CD4-positive, alpha-beta memory T cell (primary cell): Measurements from ENCODE around the gene SLC22A13. TPM values are rescaled to one million over a fixed set of nuclear protein-coding genes. Genes with fewer than 3 reads are reported as not detected.
A peak's percentile ranks its signal among the peaks of the same experiment; 100 is the strongest.

Experiments
- CTCF ChIA-PET: fragments of 350-600 bp; sonication (Branson Sonifier 250); formaldehyde crosslinking; loops from one replicate; lab custom pipeline; 2021; ENCODE audit warnings: inconsistent platforms; ENCODE audit not compliant: partially characterized antibody; lab: Charles Lee
- POLR2A ChIA-PET: fragments of 350-600 bp; sonication (Branson Sonifier 250); formaldehyde crosslinking; loops from one replicate; lab custom pipeline; 2021; ENCODE audit not compliant: partially characterized antibody; lab: Charles Lee
- DNase-seq, 5 donors: peaks; one replicate each; pipeline versions ENCODE4 v3.0.0 to v3.0.0-alpha.2; 2020 to 2022; ENCODE audit warnings: mixed read lengths in 1 of 5
- H3K27ac ChIP-seq: one replicate; pipeline ENCODE4 v1.7.0; 2013; ENCODE audit warnings: low read depth, low read length
- H3K27me3 ChIP-seq: 2 replicates; pipeline ENCODE4 v1.7.0; 2013; ENCODE audit warnings: mild to moderate bottlenecking, low read length, moderate library complexity; ENCODE audit not compliant: insufficient read depth
- H3K36me3 ChIP-seq: 2 replicates; pipeline ENCODE4 v1.7.0; 2013; ENCODE audit warnings: mild to moderate bottlenecking, low read length, moderate library complexity; ENCODE audit not compliant: insufficient read depth
- H3K4me1 ChIP-seq: 2 replicates; pipeline ENCODE4 v1.7.0; 2013; ENCODE audit warnings: mild to moderate bottlenecking, low read length, moderate library complexity; ENCODE audit not compliant: insufficient read depth
- H3K4me3 ChIP-seq, 2 donors: one replicate each; pipeline ENCODE4 v1.7.0; 2013; ENCODE audit warnings: low read length in 2 of 2, mild to moderate bottlenecking in 1 of 2
- H3K9me3 ChIP-seq, 2 donors: one replicate each; pipeline ENCODE4 v1.7.0; 2013; ENCODE audit warnings: low read length in 2 of 2, control low read depth in 1 of 2; ENCODE audit not compliant: control insufficient read depth in 1 of 2
- H3K27ac Mint-ChIP-seq, 7 donors: one replicate each; pipeline ENCODE4 v1.8.0; 2020 to 2021; ENCODE audit warnings: mixed read lengths in 7 of 7, mild to moderate bottlenecking in 6 of 7, inconsistent platforms in 3 of 7, moderate library complexity in 3 of 7
- H3K27me3 Mint-ChIP-seq, 2 donors: one replicate each; pipeline ENCODE4 v1.8.0; 2020 to 2021; ENCODE audit warnings: mixed read lengths in 2 of 2
- H3K36me3 Mint-ChIP-seq, 2 donors: one replicate each; pipeline ENCODE4 v1.8.0; 2020 to 2021; ENCODE audit warnings: mixed read lengths in 2 of 2, inconsistent platforms in 1 of 2, mild to moderate bottlenecking in 1 of 2
- H3K4me1 Mint-ChIP-seq, 4 donors: one replicate each; pipeline ENCODE4 v1.8.0; 2020 to 2021; ENCODE audit warnings: mixed read lengths in 4 of 4, mild to moderate bottlenecking in 1 of 4
- H3K4me3 Mint-ChIP-seq, 8 donors: one replicate each; pipeline ENCODE4 v1.8.0; 2020 to 2021; ENCODE audit warnings: mixed read lengths in 8 of 8, mild to moderate bottlenecking in 7 of 8, moderate library complexity in 6 of 8, inconsistent platforms in 3 of 8
- H3K9me3 Mint-ChIP-seq, 8 donors: one replicate each; pipeline ENCODE4 v1.8.0; 2020 to 2021; ENCODE audit warnings: mixed read lengths in 8 of 8, mild to moderate bottlenecking in 5 of 8, inconsistent platforms in 3 of 8, moderate library complexity in 1 of 8
- intact Hi-C: fragments of 100-400 bp; cut with micrococcal nuclease; formaldehyde crosslinking; loops from one replicate; pipeline ENCODE4 v1.15.1; 2023
- polyA plus RNA-seq, 2 donors: library from polyadenylated mRNA; unstranded; fragments of 300-500 nt; fragmentation: Illumina TruSeq; gene quantifications; one replicate each; pipeline ENCODE4 v1.2.3, GENCODE V29; 2021
- total RNA-seq, 2 experiments: library from RNA; stranded (reverse); gene quantifications; one replicate each; pipeline ENCODE4 v1.2.3, GENCODE V29; 2021

Gene SLC22A13
- total and polyA plus RNA-seq, 4 experiments from 2014 or later: 0.18 to 0.67 (median 0.44) TPM; not detected in 1

DNA sequence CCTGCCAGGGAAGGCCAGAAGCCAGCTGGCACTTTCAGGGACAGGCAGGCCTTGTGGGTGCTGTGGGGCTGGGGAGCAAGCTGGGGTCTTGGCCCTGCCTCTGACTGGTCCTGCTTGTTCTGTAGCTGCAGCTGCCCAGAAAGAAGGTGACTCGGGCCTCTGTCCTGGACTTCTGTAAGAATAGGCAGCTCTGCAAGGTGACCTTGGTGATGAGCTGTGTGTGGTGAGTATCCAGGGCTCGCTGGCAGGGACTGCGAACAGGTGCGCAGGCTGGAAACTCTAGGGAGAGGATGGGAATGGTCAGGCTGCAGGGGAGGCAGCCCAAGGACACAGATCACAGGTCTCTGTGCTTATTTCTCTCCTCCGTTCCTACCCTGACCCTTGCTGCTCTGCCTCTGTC, 47.7 kb downstream of the SLC22A13 start:
- H3K27ac ChIP-seq: no peak overlapping the region
- no peaks in the 10 kb centered on the region for H3K36me3 ChIP-seq
- Mint-ChIP-seq H3K9me3 (no peaks in the 10 kb centered on the region), H3K4me3 (no peak overlapping the region), H3K4me1 (peaks cover 0 to 3% (median 0%) of the 10 kb centered on the region in 4 donors), H3K27ac (no peak overlapping the region), H3K36me3 (no peaks in the 10 kb centered on the region), H3K27me3 (peaks cover 6% of the 10 kb centered on the region in 2 donors)
- H3K27me3 ChIP-seq: no peaks in the 10 kb centered on the region
- H3K4me1 ChIP-seq: no peaks in the 10 kb centered on the region
- DNase-seq: no peak
- POLR2A ChIA-PET: no interaction called here
- no peak overlapping the region for H3K4me3 ChIP-seq
- H3K9me3 ChIP-seq: no peaks in the 10 kb centered on the region
- intact Hi-C loops: no loop called here
- CTCF ChIA-PET: interaction anchor here (1.4 kb wide), 1 partner anchor 33 kb away, joined by 3 read pairs; the partner anchor contains the start of gene XYLB

DNA sequence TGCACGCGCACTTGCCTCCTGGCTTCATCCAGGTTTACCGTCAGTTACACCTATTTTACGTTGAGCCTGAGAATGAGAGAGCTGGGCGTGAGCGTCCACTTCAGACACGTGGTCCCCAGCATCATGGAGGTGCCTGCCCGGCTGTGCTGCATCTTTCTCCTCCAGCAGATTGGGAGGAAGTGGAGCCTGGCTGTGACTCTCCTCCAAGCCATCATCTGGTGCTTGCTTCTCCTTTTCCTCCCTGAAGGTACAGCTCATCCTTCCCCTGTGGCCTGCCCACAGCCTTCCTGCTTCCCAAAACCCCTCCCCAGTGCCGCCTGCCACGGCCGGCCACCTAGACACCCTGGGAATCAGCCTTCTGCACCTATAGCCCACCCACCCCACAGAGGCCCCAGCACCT, 48.1 kb downstream of the SLC22A13 start:
- Histone ChIP-seq H3K27ac (no peak overlapping the region), H3K36me3 (no peaks in the 10 kb centered on the region), H3K4me3 (no peak overlapping the region), H3K27me3 (no peaks in the 10 kb centered on the region), H3K9me3 (no peaks in the 10 kb centered on the region), H3K4me1 (no peaks in the 10 kb centered on the region)
- CTCF ChIA-PET: interaction anchor here (1.4 kb wide), 1 partner anchor 33 kb away, joined by 3 read pairs; the partner anchor contains the start of gene XYLB
- no peak overlapping the region for H3K4me3 Mint-ChIP-seq
- peaks cover 6% of the 10 kb centered on the region in 2 donors for H3K27me3 Mint-ChIP-seq
- peak overlapping the region in 1 of 7 donors; percentile 54 for H3K27ac Mint-ChIP-seq
- H3K9me3 Mint-ChIP-seq: no peaks in the 10 kb centered on the region
- POLR2A ChIA-PET: no interaction called here
- intact Hi-C loops: no loop called here
- DNase-seq: no peak
- H3K4me1 Mint-ChIP-seq: peaks cover 0 to 3% (median 0%) of the 10 kb centered on the region in 4 donors
- H3K36me3 Mint-ChIP-seq: no peaks in the 10 kb centered on the region

DNA sequence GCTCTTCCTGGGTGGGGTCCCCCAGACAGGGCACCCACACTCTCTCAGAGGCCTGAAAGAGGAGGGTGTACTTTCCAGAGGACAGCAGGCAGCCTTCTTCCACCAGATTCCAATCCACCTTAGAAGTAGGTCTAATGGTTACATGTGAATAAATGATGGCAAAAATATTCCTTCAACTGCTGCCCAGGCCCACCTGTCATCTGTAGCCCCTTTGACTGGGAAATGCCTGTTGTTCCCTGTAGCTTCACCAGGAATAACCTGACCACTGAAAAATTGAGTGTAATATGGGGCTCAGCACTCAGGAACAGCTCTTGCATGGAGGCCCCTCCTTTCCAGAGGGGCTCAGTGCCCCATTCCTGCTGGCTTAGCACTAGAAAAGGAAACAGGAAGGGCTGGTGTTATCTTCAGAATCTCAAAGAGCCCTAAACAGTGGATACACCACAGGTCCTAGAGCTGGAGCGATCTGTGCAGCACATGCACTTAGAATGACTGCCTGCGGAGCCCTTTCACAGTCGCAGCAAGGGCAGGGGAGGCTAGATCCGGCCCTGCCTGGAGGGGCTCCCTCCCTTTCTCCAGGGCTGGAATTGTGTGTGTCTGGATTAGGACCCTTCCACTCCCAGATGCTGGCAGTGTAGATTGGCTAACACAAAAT, 48.6 kb downstream of the SLC22A13 start:
- no peak overlapping the region for H3K4me3 ChIP-seq
- H3K9me3 ChIP-seq: no peaks in the 10 kb centered on the region
- intact Hi-C loops: no loop called here
- Mint-ChIP-seq H3K27ac (no peak overlapping the region), H3K4me3 (no peak overlapping the region), H3K4me1 (peaks cover 0 to 3% (median 0%) of the 10 kb centered on the region in 4 donors), H3K9me3 (no peaks in the 10 kb centered on the region), H3K36me3 (no peaks in the 10 kb centered on the region), H3K27me3 (peaks cover 4 to 6% of the 10 kb centered on the region in 2 donors)
- H3K27me3 ChIP-seq: no peaks in the 10 kb centered on the region
- ChIA-PET POLR2A (no interaction called here), CTCF (no interaction called here)
- H3K4me1 ChIP-seq: no peaks in the 10 kb centered on the region
- H3K36me3 ChIP-seq: no peaks in the 10 kb centered on the region
- no peak overlapping the region for H3K27ac ChIP-seq
- DNase-seq: no peak

DNA sequence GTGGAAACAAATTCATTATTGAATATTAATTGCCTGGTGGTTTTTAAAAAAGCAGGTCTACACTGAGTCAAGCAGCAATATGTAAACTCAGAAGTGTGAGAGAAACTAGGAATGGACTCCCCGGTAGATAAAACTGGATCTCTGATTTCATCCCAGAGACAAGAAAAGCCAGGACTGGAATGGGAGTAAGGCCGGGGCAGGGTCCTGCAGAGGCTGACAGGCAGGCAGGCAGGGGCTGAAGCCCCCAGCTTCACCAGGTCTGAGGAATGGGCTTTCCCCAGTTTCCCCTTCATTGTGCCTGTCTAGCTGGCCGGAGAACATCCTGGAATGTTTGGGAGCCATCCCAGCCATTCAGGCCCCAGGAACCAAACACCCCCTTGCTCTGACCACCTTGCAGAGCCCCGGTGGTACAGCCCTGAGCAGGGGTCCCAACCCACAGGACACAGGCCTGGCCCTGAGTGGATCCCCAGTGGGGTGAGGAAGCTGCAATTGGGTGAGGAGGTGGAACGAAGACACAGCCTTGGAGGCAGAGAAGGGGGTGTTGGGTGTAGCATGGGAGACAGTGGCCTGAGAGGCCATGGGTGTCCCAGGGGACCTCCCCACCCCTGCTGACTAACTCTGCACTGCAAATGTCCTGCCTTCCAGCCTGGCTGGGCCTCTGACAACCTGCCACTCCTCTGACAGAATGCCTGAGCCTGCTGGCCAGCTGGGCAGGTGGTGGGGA, 49.3 kb downstream of the SLC22A13 start:
- H3K4me1 ChIP-seq: no peaks in the 10 kb centered on the region
- H3K27ac ChIP-seq: no peak overlapping the region
- H3K4me3 Mint-ChIP-seq: no peak overlapping the region
- POLR2A ChIA-PET: no interaction called here
- H3K36me3 ChIP-seq: no peaks in the 10 kb centered on the region
- DNase-seq: no peak
- peaks cover 0 to 3% (median 0%) of the 10 kb centered on the region in 4 donors for H3K4me1 Mint-ChIP-seq
- H3K36me3 Mint-ChIP-seq: no peaks in the 10 kb centered on the region
- no peaks in the 10 kb centered on the region for H3K9me3 Mint-ChIP-seq
- no peak overlapping the region for H3K27ac Mint-ChIP-seq
- no peak overlapping the region for H3K4me3 ChIP-seq
- intact Hi-C loops: no loop called here
- CTCF ChIA-PET: interaction anchor here (1.2 kb wide), 1 partner anchor 26 kb away, joined by 3 read pairs; no protein-coding TSS in a partner anchor
- H3K27me3 ChIP-seq: no peaks in the 10 kb centered on the region
- no peaks in the 10 kb centered on the region for H3K9me3 ChIP-seq
- H3K27me3 Mint-ChIP-seq: no peaks in the 10 kb centered on the region

DNA sequence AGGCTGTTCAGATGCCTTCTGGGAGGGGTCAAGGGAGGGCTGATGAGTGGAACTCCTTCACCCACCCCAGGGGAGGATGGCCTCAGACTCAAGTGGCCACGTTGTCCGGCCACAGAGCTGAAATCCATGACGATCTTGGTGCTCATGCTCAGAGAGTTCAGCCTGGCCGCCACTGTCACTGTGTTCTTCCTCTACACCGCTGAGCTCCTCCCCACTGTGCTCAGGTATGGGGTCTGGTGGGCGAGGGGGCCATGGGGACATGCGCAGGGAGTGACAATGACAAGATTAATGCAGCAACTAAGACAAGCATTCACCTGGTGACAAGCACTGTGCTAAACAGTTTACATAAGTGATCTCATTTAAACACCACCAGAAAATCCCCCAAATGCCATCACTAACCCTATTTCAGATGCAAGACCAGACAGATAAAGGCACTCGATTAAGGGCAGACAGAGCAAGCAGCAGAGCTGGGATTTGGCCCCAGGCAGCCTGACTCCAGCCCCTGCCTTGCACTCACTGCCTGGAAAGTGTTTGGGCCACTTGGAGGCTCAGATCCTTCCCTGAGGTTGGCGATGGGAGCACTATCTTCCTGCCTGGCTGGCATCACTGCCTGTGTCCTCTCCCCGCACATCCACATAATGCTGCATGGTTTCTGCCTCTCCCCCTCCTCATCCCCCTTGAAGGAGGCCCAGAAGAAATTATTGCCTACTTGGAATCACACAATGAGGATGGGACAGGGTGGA, 50.0 kb downstream of the SLC22A13 start:
- Mint-ChIP-seq H3K4me3 (no peak overlapping the region), H3K36me3 (no peaks in the 10 kb centered on the region), H3K27me3 (no peaks in the 10 kb centered on the region), H3K9me3 (peaks cover 0 to 2% (median 0%) of the 10 kb centered on the region in 8 donors), H3K4me1 (peaks cover 0 to 3% (median 0%) of the 10 kb centered on the region in 4 donors), H3K27ac (peak overlapping the region in 1 of 7 donors; percentile 57)
- ChIA-PET POLR2A (no interaction called here), CTCF (interaction anchor here (1.2 kb wide), 1 partner anchor 26 kb away, joined by 3 read pairs; no protein-coding TSS in a partner anchor)
- DNase-seq: no peak
- intact Hi-C loops: no loop called here
- H3K27me3 ChIP-seq: no peaks in the 10 kb centered on the region
- H3K27ac ChIP-seq: no peak overlapping the region
- no peak overlapping the region for H3K4me3 ChIP-seq
- H3K4me1 ChIP-seq: no peaks in the 10 kb centered on the region
- no peaks in the 10 kb centered on the region for H3K36me3 ChIP-seq
- no peaks in the 10 kb centered on the region for H3K9me3 ChIP-seq

DNA sequence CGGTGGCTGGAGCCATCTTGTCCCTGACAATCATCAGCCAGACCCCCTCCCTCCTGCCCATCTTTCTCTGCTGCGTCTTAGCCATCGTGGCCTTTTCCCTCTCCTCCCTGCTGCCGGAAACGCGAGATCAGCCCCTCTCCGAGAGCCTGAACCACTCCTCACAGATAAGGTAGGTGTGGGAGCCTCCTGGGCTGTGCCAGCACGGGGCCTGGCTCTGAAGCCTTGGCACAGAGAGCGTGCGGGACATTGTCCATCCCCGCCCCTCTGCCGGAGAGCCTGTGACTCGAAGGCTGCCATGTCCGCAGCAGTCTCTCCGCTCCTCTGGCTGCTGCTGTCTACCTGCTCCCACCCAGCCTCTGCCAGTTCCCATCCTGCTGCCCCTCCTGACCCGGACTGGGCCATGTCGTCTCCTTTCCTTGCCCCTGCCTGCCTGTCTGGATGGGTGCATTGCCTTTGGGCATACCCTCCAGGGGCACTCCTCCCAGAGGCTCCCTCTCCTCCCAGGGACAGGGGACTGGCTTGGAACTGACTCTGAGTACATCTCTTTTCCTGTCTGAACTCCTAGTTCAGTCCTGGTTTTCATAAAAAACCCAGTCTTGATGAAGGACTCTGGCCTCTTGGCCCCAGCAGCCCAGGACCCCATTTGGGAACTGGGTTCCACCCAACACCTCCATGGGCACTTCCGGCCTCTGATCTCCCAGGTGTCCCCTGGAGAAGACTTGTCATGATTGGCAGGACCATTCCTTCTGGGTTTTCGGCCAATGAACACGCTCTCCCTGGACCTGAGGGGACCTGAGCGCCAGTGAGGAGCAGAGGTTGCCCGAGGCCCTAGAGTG, 51.0 kb downstream of the SLC22A13 start:
- no peaks in the 10 kb centered on the region for H3K36me3 ChIP-seq
- no peak for DNase-seq
- no peak overlapping the region for H3K27ac Mint-ChIP-seq
- H3K9me3 ChIP-seq: no peaks in the 10 kb centered on the region
- no peaks in the 10 kb centered on the region for H3K4me1 ChIP-seq
- no peak overlapping the region for H3K4me3 Mint-ChIP-seq
- POLR2A ChIA-PET: no interaction called here
- H3K27me3 Mint-ChIP-seq: no peaks in the 10 kb centered on the region
- intact Hi-C loops: no loop called here
- CTCF ChIA-PET: no interaction called here
- peaks cover 0 to 3% (median 0%) of the 10 kb centered on the region in 4 donors for H3K4me1 Mint-ChIP-seq
- peaks cover 0 to 4% (median 0%) of the 10 kb centered on the region in 8 donors for H3K9me3 Mint-ChIP-seq
- H3K36me3 Mint-ChIP-seq: no peaks in the 10 kb centered on the region
- H3K27ac ChIP-seq: no peak overlapping the region
- no peak overlapping the region for H3K4me3 ChIP-seq
- no peaks in the 10 kb centered on the region for H3K27me3 ChIP-seq
